Measurements from ENCODE around the gene PTPRO. TPM values are rescaled to one million over a fixed set of nuclear protein-coding genes. Genes with fewer than 3 reads are reported as not detected.

Gene PTPRO
- polyA plus RNA-seq, 1 of the 3 experiments (the other 2 are of a cell fraction): 1.4 TPM

DNA sequence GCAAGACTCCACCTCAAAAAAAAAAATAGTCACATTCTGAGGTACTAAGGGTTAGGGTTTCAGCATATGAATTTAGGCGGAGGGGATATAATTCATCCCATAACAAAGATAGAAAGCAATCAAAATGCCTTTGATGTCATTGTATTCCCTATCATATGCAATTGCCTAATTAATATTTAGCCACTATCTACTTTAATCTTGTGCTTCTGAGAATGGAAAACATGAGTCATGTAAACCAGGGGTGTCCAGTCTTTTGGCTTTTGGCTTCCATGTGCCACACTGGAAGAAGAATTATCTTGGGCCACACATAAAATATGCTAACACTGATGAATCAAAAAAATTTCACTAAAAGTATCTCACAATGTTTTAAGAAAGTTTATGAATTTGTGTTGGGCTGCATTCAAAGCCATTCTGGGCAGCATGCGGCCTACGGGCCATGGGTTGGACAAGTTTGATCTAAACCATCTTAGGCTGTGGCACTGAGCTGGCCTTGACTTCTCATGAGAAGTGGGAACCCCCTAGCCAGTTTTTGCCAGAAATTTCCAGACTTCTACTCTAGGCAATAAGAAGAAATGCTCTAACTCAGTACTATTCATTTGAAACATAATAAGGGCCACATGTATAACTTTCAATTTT lies 219.8 kb downstream of the PTPRO start:
- TF ChIP-seq, protein P1, sequence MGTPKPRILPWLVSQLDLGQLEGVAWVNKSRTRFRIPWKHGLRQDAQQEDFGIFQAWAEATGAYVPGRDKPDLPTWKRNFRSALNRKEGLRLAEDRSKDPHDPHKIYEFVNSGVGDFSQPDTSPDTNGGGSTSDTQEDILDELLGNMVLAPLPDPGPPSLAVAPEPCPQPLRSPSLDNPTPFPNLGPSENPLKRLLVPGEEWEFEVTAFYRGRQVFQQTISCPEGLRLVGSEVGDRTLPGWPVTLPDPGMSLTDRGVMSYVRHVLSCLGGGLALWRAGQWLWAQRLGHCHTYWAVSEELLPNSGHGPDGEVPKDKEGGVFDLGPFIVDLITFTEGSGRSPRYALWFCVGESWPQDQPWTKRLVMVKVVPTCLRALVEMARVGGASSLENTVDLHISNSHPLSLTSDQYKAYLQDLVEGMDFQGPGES (IDR thresholded peaks at IDR 0.05; ENCODE audit: low read depth, low read length): no peak
- TF ChIP-seq POLR2AphosphoS5 (IDR thresholded peaks at IDR 0.05; ENCODE audit: low read depth, low read length) (no peak), RFX5 (IDR thresholded peaks at IDR 0.05; ENCODE audit: low read length) (no peak), ELF1 (IDR thresholded peaks at IDR 0.05) (no peak), TAF1 (IDR thresholded peaks at IDR 0.05; ENCODE audit: borderline replicate concordance, low read depth, low read length) (no peak), TCF12 (IDR thresholded peaks at IDR 0.05) (no peak), MEF2A (IDR thresholded peaks at IDR 0.05; ENCODE audit: borderline replicate concordance, low read depth) (no peak), MXI1 (IDR thresholded peaks at IDR 0.05; ENCODE audit: low read depth, low read length) (no peak), RAD21 (IDR thresholded peaks at IDR 0.05; ENCODE audit: low read length) (no peak), GATA2 (CRISPR knock-in tag; IDR thresholded peaks at IDR 0.05) (no peak), NRF1 (IDR thresholded peaks at IDR 0.05; ENCODE audit: low read depth, low read length) (no peak)
- TF ChIP-seq, protein P2, sequence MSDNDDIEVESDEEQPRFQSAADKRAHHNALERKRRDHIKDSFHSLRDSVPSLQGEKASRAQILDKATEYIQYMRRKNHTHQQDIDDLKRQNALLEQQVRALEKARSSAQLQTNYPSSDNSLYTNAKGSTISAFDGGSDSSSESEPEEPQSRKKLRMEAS (IDR thresholded peaks at IDR 0.05; ENCODE audit: low read depth): no peak
- TF ChIP-seq, protein P3, sequence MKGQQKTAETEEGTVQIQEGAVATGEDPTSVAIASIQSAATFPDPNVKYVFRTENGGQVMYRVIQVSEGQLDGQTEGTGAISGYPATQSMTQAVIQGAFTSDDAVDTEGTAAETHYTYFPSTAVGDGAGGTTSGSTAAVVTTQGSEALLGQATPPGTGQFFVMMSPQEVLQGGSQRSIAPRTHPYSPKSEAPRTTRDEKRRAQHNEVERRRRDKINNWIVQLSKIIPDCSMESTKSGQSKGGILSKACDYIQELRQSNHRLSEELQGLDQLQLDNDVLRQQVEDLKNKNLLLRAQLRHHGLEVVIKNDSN (IDR thresholded peaks at IDR 0.05; ENCODE audit: borderline replicate concordance, low read depth): no peak
- TF ChIP-seq, protein P4, sequence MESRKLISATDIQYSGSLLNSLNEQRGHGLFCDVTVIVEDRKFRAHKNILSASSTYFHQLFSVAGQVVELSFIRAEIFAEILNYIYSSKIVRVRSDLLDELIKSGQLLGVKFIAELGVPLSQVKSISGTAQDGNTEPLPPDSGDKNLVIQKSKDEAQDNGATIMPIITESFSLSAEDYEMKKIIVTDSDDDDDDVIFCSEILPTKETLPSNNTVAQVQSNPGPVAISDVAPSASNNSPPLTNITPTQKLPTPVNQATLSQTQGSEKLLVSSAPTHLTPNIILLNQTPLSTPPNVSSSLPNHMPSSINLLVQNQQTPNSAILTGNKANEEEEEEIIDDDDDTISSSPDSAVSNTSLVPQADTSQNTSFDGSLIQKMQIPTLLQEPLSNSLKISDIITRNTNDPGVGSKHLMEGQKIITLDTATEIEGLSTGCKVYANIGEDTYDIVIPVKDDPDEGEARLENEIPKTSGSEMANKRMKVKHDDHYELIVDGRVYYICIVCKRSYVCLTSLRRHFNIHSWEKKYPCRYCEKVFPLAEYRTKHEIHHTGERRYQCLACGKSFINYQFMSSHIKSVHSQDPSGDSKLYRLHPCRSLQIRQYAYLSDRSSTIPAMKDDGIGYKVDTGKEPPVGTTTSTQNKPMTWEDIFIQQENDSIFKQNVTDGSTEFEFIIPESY (IDR thresholded peaks at IDR 0.05; ENCODE audit: borderline replicate concordance, low read depth): no peak
- TF ChIP-seq, protein P5, sequence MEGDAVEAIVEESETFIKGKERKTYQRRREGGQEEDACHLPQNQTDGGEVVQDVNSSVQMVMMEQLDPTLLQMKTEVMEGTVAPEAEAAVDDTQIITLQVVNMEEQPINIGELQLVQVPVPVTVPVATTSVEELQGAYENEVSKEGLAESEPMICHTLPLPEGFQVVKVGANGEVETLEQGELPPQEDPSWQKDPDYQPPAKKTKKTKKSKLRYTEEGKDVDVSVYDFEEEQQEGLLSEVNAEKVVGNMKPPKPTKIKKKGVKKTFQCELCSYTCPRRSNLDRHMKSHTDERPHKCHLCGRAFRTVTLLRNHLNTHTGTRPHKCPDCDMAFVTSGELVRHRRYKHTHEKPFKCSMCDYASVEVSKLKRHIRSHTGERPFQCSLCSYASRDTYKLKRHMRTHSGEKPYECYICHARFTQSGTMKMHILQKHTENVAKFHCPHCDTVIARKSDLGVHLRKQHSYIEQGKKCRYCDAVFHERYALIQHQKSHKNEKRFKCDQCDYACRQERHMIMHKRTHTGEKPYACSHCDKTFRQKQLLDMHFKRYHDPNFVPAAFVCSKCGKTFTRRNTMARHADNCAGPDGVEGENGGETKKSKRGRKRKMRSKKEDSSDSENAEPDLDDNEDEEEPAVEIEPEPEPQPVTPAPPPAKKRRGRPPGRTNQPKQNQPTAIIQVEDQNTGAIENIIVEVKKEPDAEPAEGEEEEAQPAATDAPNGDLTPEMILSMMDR (IDR thresholded peaks at IDR 0.05): no peak
- Histone ChIP-seq H3K9ac (no peak overlapping the region), H3K4me1 (ENCODE audit: control insufficient read depth in 1 of 2, insufficient read depth in 2 of 2, low read depth in 1 of 2, low read length in 1 of 2) (peaks cover 0 to 10% of the 10 kb centered on the region in 2 experiments; a peak in 3 of 4 replicates), H3K36me3 (replicated peaks in 1 of 2; ENCODE audit: control insufficient read depth in 1 of 2, insufficient read depth in 2 of 2, low read length in 1 of 2) (no peaks in the 10 kb centered on the region), H3K9me3 (no peaks in the 10 kb centered on the region), H3K27ac (ENCODE audit: low read depth in 2 of 2, low read length in 1 of 2) (peak overlapping the region in 1 of 2 experiments; percentile 89; a peak in 2 of 4 replicates), H4K20me1 (ENCODE audit: insufficient read depth) (no peaks in the 10 kb centered on the region), H3K27me3 (ENCODE audit: insufficient read depth) (no peaks in the 10 kb centered on the region), H3K4me3 (ENCODE audit: low read depth in 2 of 2, low read length in 1 of 2) (no peak overlapping the region), H2AFZ (ENCODE audit: low read depth) (no peak overlapping the region), H3K79me2 (ENCODE audit: insufficient read depth) (no peaks in the 10 kb centered on the region), H3K4me2 (no peak overlapping the region), H3F3A (replicated peaks; ENCODE audit: insufficient read depth) (peaks cover 14% of the 10 kb centered on the region), H3K9me2 (no peaks in the 10 kb centered on the region)
- DNase-seq: no peak
- 92% methylated on average over 3 of the region's 3 CpGs for WGBS (ENCODE audit: low lambda C conversion rate)
- CTCF ChIA-PET: interaction anchor here (0.6 kb wide), 1 partner anchor 117 kb away, joined by 3 read pairs; no protein-coding TSS in a partner anchor
- POLR2A ChIA-PET: no interaction called here

Data from SK-N-SH (cell line).